RWPE1 (cell line): ENCODE measurements around the gene TRAPPC10.

Experiments
- CTCF ChIA-PET: fragments of 350-600 bp; sonication (Branson Sonifier 250); formaldehyde crosslinking; extraction: SDS; loops from one replicate; lab custom pipeline; 2021; lab: Yijun Ruan, JAX
- POLR2A ChIA-PET: fragments of 400-600 bp; formaldehyde crosslinking; extraction: SDS; loops from one replicate; lab custom pipeline; 2020; ENCODE audit warnings: antibody characterized with exemption; ENCODE audit not compliant: low non-redundant PET; lab: Yijun Ruan, JAX
- DNase-seq: peaks from one replicate; pipeline ENCODE4 v3.0.0; 2012; ENCODE audit warnings: low spot score
- H3K27ac ChIP-seq: fragments of 450-650 bp; 2 replicates; pipeline ENCODE4 v1.5.1; 2017
- TF ChIP-seq, protein P1 (sequence below): fragments of 450-650 bp; conservative IDR thresholded peaks from 2 replicates; pipeline ENCODE4 v1.5.1; 2017; ENCODE audit warnings: low read depth, mild to moderate bottlenecking

The TRAPPC10 gene

GRCh38 chr21:44070391-44070790, 58.3 kb downstream of the TRAPPC10 start:
- ChIA-PET POLR2A (no interaction called here), CTCF (no interaction called here)
- DNase-seq, result no peak
- TF ChIP-seq, protein P1, sequence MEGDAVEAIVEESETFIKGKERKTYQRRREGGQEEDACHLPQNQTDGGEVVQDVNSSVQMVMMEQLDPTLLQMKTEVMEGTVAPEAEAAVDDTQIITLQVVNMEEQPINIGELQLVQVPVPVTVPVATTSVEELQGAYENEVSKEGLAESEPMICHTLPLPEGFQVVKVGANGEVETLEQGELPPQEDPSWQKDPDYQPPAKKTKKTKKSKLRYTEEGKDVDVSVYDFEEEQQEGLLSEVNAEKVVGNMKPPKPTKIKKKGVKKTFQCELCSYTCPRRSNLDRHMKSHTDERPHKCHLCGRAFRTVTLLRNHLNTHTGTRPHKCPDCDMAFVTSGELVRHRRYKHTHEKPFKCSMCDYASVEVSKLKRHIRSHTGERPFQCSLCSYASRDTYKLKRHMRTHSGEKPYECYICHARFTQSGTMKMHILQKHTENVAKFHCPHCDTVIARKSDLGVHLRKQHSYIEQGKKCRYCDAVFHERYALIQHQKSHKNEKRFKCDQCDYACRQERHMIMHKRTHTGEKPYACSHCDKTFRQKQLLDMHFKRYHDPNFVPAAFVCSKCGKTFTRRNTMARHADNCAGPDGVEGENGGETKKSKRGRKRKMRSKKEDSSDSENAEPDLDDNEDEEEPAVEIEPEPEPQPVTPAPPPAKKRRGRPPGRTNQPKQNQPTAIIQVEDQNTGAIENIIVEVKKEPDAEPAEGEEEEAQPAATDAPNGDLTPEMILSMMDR, result no peak
- no peak overlapping the region for H3K27ac ChIP-seq

DNA sequence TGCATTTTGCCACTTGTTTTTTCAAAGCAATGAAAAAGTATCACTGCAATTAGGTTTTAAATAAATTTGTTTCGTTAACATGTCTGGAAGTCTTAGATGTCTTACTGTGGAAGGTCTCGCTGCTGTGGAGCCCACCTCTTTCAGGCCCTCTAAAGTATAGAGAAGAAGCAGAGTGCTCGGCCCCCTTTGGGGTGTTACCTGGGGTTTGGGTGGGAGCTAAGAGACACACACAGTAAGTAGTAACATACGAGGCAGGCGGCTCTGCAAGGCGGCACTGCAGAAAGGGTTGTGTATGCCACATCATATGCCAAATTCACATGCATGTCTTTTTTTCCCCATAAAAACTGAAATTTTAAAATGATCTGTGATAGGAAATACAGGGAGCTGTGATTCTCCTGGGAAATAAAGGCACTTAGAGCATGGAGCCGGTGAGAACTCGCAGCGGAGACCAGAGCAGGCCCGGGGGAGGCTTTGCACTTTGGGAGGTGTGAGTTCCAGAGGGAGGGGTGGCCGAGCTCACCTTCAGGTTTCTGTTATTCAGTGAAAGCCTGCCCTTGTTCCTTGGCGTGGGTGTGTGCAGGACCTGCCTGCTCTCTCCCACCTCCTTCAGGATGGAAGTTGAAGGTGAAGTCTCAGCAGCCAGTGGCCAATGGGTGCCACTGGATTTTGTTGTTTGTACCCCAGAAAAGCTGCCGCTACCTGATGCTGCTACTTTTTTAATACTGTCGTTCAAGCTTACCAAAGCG, 59.4 kb downstream of the TRAPPC10 start:
- no peak for DNase-seq
- CTCF ChIA-PET, result interaction anchor here (0.6 to 1.0 kb wide), 3 partner anchors 13 to 134 kb away, joined by 3 to 5 read pairs (median 3); partner anchors contain the start of gene TRAPPC10
- TF ChIP-seq, protein P1, result no peak
- no peak overlapping the region for H3K27ac ChIP-seq
- POLR2A ChIA-PET, result no interaction called here

- no peak for DNase-seq
- TF ChIP-seq, protein P1, result no peak
- POLR2A ChIA-PET, result no interaction called here
- CTCF ChIA-PET, result interaction anchor here (0.5 to 1.0 kb wide), 4 partner anchors 13 to 1031 kb away, joined by 3 to 5 read pairs (median 4); partner anchors contain the start of gene TRAPPC10
- H3K27ac ChIP-seq, result no peak overlapping the region
These were observed 60.0 kb downstream of the TRAPPC10 start for GRCh38 chr21:44072111-44072510.

DNA sequence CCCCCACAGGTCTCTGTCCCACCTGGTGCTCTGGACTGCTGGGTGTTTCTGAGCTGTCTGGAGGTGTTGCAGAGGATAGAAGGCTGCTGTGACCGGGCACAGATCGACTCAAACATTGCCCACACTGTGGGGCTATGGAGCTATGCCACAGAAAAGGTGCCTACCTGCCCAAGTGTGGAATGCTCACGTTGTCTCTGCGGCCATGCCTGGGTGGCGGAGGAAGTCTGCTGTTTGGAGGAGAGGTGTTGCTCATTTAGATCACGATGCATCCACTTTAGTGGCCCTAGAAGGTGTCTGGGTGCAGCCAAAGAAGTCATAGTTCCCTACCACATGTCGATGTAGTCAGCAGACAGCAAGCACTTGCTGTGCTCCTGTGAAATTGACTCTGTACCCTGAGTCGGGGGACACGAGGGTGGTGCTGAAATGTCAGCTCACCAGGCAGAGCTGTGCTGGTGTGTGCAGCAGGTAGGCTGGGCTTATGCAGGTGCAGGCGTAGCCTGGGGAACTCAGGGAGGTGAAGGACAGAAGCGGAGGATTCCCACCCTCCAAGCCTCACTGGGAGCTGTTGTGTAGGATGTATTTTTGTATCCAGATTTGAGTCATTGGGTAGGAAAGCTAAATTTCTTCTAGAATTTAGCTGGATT, 62.3 kb downstream of the TRAPPC10 start:
- POLR2A ChIA-PET, result no interaction called here
- H3K27ac ChIP-seq, result no peak overlapping the region
- CTCF ChIA-PET, result no interaction called here
- no peak for DNase-seq
- TF ChIP-seq, protein P1, result no peak

DNA sequence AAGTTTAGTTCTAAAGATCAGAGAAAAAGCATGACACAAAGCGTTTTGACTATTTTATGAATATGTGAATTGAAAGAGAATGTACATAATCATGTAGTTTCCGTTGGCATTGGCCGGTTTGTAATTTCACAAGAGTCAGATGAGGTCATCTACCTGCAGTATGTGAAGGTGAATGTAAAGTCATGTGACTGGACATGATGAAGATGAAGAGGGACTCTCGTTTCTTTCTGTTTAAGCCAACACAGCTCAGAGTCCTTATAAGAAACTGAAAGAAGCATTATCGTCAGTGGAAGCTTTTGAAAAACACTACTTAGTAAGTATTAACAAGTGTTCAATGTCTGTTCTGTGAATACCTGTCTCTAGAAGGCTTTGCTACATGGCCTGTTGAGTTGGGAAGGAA, 64.2 kb downstream of the TRAPPC10 start:
- POLR2A ChIA-PET, result no interaction called here
- DNase-seq, result no peak
- TF ChIP-seq, protein P1, result no peak
- CTCF ChIA-PET, result no interaction called here
- H3K27ac ChIP-seq, result no peak overlapping the region

GRCh38 chr21:44078411-44078981, 66.4 kb downstream of the TRAPPC10 start:
- DNase-seq, result no peak
- TF ChIP-seq, protein P1, result no peak
- no peak overlapping the region for H3K27ac ChIP-seq
- CTCF ChIA-PET, result no interaction called here
- POLR2A ChIA-PET, result no interaction called here
